Effector memory CD4-positive, alpha-beta T cell (primary cell): ENCODE data around the gene HEATR5B.

Experiments
- DNase-seq, 3 donors: peaks; one replicate each; pipeline ENCODE4 v3.0.0-alpha.2; 2020
- H3K27ac ChIP-seq: 2 replicates; pipeline ENCODE4 v1.7.0; 2013; ENCODE audit warnings: mild to moderate bottlenecking, low read length, moderate library complexity; ENCODE audit not compliant: insufficient read depth, poor library complexity, severe bottlenecking
- H3K27me3 ChIP-seq: replicated peaks from 2 replicates; pipeline ENCODE4 v1.7.0; 2013; ENCODE audit warnings: mild to moderate bottlenecking, low read length; ENCODE audit not compliant: insufficient read depth, control insufficient read depth, poor library complexity, severe bottlenecking
- H3K36me3 ChIP-seq: 2 replicates; pipeline ENCODE4 v1.7.0; 2013; ENCODE audit warnings: mild to moderate bottlenecking, low read length, moderate library complexity; ENCODE audit not compliant: control insufficient read depth, insufficient read depth
- H3K4me1 ChIP-seq: 2 replicates; pipeline ENCODE4 v1.7.0; 2013; ENCODE audit warnings: low read length, mild to moderate bottlenecking; ENCODE audit not compliant: control insufficient read depth, insufficient read depth, poor library complexity, severe bottlenecking
- H3K4me3 ChIP-seq: 2 replicates; pipeline ENCODE4 v1.7.0; 2013; ENCODE audit warnings: low read length, low read depth, mild to moderate bottlenecking; ENCODE audit not compliant: insufficient read depth, poor library complexity, severe bottlenecking
- H3K9me3 ChIP-seq: 2 replicates; pipeline ENCODE4 v1.7.0; 2013; ENCODE audit warnings: mild to moderate bottlenecking, low read length, moderate library complexity; ENCODE audit not compliant: control insufficient read depth
- total RNA-seq, 3 donors: gene quantifications; one replicate each; lab custom pipeline; 2026; lab: John Stamatoyannopoulos, UW

Gene HEATR5B
- 95.2 to 144 (median 104) reads per million in 3 donors for total RNA-seq

- Histone ChIP-seq H3K27me3 (no peaks in the 10 kb centered on the region), H3K9me3 (no peaks in the 10 kb centered on the region), H3K27ac (peak within 1 kb of the TSS; percentile 85), H3K4me3 (peak within 1 kb of the TSS; percentile 86), H3K4me1 (peaks cover 32% of the 10 kb centered on the region), H3K36me3 (peaks cover 7% of the 10 kb centered on the region)
- peak; percentile 91 for DNase-seq
Observed at GRCh38 chr2:37083873-37084794, at the start of gene HEATR5B, which contains the start of gene GPATCH11. HEATR5B (minus strand) TSS chr2:37084372; CDS start chr2:37083414, 958 bp downstream. GPATCH11 (plus strand) TSS chr2:37084518; CDS start chr2:37088382, 3,864 bp downstream.

GRCh38 chr2:37132914-37133313 lies 48.7 kb upstream of the HEATR5B start:
- Histone ChIP-seq H3K27me3 (no peaks in the 10 kb centered on the region), H3K4me1 (no peaks in the 10 kb centered on the region), H3K36me3 (peaks cover 69% of the 10 kb centered on the region), H3K27ac (no peak overlapping the region), H3K4me3 (no peak overlapping the region), H3K9me3 (no peaks in the 10 kb centered on the region)
- no peak for DNase-seq

DNA sequence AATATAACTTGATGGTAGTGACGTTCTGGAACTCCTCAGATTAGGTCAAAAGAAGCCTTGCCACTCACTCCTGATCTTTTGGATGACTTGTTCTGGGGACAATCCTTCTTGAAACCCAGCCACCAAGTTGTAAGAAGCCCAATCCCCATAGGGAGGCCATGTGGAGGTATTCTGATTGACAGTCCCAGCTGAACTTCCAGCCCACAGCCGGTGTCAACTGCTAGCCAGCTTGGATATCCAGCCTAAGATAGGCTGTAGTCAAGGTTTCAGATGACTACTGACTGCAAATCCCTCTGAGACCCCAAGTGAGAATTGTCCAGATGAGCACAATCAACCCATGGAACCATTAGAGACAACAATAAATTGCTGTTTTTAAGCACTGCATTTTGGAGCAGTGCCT lies 41.2 kb upstream of the HEATR5B start:
- no peak overlapping the region for H3K4me3 ChIP-seq
- H3K36me3 ChIP-seq: peaks cover 38% of the 10 kb centered on the region
- no peaks in the 10 kb centered on the region for H3K27me3 ChIP-seq
- H3K9me3 ChIP-seq: no peaks in the 10 kb centered on the region
- DNase-seq: no peak
- no peaks in the 10 kb centered on the region for H3K4me1 ChIP-seq
- H3K27ac ChIP-seq: no peak overlapping the region

- H3K27me3 ChIP-seq: no peaks in the 10 kb centered on the region
- H3K4me3 ChIP-seq: no peak overlapping the region
- H3K36me3 ChIP-seq: peaks cover 32% of the 10 kb centered on the region
- no peak for DNase-seq
- no peaks in the 10 kb centered on the region for H3K4me1 ChIP-seq
- no peaks in the 10 kb centered on the region for H3K9me3 ChIP-seq
- no peak overlapping the region for H3K27ac ChIP-seq
Observed at GRCh38 chr2:37119157-37119556, 35.0 kb upstream of the HEATR5B start.

GRCh38 chr2:37117566-37117965 lies 33.4 kb upstream of the HEATR5B start:
- H3K4me3 ChIP-seq: no peak overlapping the region
- H3K27ac ChIP-seq: no peak overlapping the region
- peaks cover 33% of the 10 kb centered on the region for H3K36me3 ChIP-seq
- no peaks in the 10 kb centered on the region for H3K9me3 ChIP-seq
- no peak for DNase-seq
- no peaks in the 10 kb centered on the region for H3K27me3 ChIP-seq
- H3K4me1 ChIP-seq: no peaks in the 10 kb centered on the region

DNA sequence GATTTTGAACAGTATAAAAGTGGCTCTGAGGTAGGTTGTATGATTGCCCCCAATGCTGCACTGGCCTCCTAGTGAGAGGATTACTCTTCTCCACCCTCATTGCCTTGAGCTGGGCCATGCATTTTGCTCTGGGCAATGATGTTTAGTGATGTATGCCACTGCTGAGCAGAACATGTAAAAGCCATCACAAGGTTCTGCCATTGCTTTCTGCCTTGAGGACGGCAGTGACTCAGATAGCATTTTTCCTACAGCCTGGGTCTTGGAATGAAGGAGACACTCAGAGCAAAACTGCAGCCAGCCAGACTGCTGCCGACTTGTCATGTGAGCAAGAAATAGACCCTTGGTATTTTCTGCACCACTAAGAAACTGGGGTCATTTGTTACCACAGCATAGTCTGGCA lies 27.8 kb upstream of the HEATR5B start:
- no peak overlapping the region for H3K27ac ChIP-seq
- no peaks in the 10 kb centered on the region for H3K4me1 ChIP-seq
- H3K27me3 ChIP-seq: no peaks in the 10 kb centered on the region
- no peak overlapping the region for H3K4me3 ChIP-seq
- H3K9me3 ChIP-seq: no peaks in the 10 kb centered on the region
- H3K36me3 ChIP-seq: peaks cover 45% of the 10 kb centered on the region
- no peak for DNase-seq

- H3K9me3 ChIP-seq: no peaks in the 10 kb centered on the region
- peaks cover 46% of the 10 kb centered on the region for H3K36me3 ChIP-seq
- no peak overlapping the region for H3K27ac ChIP-seq
- H3K4me1 ChIP-seq: no peaks in the 10 kb centered on the region
- no peaks in the 10 kb centered on the region for H3K27me3 ChIP-seq
- H3K4me3 ChIP-seq: no peak overlapping the region
- no peak for DNase-seq
Observed at GRCh38 chr2:37110306-37111212, 26.4 kb upstream of the HEATR5B start.

DNA sequence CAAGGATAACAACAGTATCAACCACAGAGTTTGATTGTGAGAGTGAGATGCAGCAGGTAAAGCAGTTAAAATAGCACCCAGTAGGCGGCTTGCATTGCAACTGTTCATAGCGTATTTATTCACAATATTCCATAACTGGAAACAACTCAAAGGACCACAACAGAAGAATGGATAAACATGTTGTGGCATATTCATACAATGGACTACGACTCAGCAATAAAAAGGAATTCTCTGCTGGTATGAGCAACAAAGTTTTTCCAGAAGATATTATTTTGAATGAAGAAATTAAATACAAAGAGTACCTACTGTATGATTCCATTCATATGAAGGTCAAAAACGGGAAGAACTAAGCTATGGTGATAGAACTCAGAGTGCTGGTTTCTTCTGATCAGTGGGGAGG lies 25.4 kb upstream of the HEATR5B start:
- Histone ChIP-seq H3K4me1 (no peaks in the 10 kb centered on the region), H3K4me3 (no peak overlapping the region), H3K36me3 (peaks cover 51% of the 10 kb centered on the region), H3K27ac (no peak overlapping the region), H3K27me3 (no peaks in the 10 kb centered on the region), H3K9me3 (no peaks in the 10 kb centered on the region)
- DNase-seq: no peak

GRCh38 chr2:37105150-37105549 lies 21.0 kb upstream of the HEATR5B start:
- Histone ChIP-seq H3K27me3 (no peaks in the 10 kb centered on the region), H3K4me3 (no peak overlapping the region), H3K4me1 (no peaks in the 10 kb centered on the region), H3K36me3 (peaks cover 54% of the 10 kb centered on the region), H3K27ac (no peak overlapping the region), H3K9me3 (no peaks in the 10 kb centered on the region)
- DNase-seq: no peak
